NCI-H2107 treated with DMSO at 0.1 percent for 48 hours (cell line): ENCODE data around the gene BTBD17.

Experiments
- DNase-seq: peaks from one replicate; lab custom pipeline; 2025; ENCODE audit not compliant: unreplicated experiment; lab: John Stamatoyannopoulos, UW

Gene BTBD17

DNA sequence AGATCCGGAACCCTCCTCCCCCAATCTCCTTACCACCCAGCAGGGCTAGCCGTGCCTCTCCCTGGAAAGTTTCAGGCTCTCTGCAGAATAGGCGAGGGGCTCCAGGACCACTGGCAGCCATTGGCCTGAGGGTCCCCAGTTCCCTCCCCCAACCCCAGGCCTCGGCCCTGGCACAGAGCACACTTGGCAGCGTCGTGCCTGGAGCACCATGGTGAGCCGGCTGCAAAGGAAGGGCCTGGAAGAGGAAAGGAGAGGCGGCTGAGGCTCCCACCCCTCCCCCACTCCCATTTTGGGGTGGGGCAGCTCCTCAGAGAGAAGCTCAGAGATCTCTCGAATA, 369 bp upstream of the BTBD17 start:
- DNase-seq = peak; percentile 71

- DNase-seq = no peak
These were observed 804 bp downstream of the BTBD17 start for GRCh38 chr17:74360899-74361229.

DNA sequence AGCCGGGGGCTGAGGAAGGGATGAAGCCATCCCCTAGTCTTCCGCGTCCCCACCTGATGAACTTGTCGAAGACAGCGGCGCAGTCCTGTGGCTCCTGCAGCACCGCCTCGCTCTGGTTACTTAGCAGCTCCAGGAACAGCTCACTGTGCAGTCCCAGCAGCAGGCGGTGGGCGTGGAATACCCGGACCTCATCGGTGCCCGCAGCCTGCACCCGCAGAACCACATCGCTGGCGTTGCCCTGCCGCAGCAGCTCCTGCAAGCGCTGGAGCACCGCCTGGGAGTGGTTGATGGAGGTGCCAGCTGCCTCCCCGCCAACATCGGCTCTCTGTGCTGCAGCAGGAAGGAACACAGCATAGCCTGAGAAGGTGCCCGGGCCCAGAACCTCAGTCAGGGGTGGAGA, 1.8 kb downstream of the BTBD17 start:
- DNase-seq = no peak

DNA sequence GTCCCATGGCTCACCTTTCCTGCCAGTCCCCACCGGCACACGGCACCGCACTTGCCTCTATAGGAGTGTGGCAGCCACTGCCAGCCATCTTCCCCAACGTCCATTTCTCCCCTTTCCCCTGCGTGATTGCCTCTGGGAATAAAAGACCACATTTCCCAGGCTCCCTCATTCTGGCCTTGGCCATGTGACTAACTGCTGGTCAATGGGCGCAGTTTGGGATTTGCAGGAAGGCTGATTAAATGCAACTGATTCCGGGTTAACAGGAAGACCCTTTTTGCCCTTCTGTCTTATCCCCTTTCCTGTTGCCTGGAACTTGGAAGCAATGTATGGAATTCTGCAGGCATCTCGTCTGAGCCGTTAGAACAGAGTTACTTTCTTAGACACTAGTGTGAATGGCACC, 3.0 kb downstream of the BTBD17 start:
- no peak for DNase-seq

- DNase-seq = no peak
These were observed 4.2 kb downstream of the BTBD17 start for GRCh38 chr17:74357466-74357809.

DNA sequence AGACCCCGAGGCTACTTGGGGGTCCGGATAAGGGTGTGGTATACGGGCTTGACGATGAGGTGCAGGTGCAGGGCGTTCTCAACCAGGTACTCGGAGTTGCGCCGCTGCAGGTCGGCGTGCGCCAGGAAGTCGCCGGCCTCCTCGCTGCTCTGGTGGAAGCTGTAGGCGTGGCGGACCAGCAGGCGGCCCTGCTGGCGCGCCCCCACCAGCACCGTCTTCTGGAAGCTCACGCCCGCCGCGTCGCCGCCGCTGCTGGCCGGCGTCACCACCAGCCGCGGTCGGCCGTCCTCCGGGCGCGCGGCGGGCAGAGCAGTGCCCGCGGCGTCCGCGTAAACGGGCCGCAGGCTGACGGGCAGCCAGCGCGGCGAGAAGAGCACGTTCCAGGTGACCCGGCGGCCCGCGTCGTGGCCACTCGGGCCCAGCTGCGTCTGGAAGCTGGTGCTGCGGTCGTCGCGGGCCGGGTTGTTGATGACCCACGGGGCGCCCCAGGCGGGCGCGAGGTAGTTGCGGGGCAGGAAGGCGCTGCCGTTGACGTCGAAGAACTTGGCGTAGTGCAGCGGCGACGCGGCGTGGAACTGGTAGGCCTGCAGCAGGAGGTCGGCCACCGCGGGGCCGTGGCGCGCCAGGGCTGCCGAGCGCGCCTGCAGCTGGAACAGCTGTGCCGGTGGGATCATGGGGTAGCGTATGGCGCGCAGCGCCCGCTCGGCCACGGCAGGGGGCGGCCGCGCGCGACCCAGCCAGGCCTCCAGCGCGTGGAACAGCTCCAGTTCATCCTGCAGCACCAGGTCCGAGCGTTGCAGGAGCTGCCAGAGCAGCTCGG, 4.8 kb downstream of the BTBD17 start:
- DNase-seq = no peak

DNA sequence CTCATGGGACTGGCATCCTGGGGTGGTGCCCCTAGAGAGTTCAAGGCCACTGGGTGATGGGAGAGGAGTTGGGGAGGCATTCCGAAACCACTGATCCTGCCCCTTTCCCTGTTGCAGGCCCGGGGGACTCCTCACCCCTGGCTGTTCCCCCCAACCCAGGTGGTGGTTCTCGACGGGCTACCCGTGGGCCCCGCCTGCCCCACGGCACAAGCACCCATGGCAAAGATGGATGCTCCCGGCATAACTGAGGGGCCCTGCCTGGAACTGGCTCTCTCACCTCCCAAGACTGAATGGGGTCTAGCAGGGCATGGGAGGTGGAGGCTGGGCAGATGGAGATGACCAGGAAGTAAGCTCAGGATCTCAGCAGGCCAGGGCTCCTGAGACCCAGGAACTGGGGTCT, 6.6 kb downstream of the BTBD17 start:
- DNase-seq = no peak

DNA sequence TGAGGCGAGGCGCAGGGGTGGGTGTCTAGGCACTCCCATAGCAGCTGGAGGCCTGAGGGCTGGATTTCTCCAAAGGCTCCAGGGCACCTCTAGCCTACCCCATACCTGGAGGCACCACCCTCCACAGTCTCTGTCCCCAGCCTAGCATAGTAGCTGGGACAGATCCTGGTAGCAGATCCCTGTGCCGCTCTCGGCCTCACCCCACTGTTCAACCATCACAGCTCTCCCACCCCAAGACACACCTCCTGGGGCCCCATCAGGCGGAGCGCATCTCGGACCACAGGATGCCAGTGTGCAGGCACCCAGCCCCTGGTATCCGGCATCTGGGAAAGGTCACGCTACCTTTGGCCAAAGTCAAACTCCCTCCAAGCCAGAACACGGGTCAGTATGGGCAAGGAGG, 7.1 kb downstream of the BTBD17 start:
- no peak for DNase-seq

GRCh38 chr17:74354123-74354522, 7.5 kb downstream of the BTBD17 start:
- DNase-seq = no peak

DNA sequence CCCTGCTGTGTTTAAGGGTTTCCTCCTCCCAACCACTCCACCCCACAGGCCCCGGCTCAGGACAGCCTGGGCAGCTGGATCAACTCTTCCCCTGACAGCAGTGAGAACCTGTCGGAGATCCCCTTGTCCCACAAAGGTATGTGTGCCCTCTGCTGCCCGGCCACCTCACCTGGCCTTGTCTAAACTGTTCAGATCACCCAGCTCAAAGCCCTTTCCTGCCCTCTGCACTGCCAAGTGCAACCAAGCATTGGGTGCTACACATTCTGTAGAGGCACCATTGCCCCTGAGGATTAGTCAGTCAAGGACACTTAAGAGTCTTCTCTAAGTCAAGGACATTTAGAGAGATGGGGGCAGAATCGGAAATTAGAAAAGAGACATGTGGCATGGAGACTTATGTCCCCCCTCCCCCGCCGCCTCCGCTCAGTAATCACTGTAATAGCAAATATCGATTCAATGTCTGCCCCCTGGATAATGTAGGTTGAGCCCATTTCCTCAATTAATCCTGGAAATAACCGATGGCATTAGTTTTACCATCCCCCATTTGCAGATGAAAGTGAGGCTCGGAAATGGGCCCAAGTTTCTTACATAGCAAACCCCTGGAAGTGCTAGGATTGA, 8.1 kb downstream of the BTBD17 start:
- no peak for DNase-seq

DNA sequence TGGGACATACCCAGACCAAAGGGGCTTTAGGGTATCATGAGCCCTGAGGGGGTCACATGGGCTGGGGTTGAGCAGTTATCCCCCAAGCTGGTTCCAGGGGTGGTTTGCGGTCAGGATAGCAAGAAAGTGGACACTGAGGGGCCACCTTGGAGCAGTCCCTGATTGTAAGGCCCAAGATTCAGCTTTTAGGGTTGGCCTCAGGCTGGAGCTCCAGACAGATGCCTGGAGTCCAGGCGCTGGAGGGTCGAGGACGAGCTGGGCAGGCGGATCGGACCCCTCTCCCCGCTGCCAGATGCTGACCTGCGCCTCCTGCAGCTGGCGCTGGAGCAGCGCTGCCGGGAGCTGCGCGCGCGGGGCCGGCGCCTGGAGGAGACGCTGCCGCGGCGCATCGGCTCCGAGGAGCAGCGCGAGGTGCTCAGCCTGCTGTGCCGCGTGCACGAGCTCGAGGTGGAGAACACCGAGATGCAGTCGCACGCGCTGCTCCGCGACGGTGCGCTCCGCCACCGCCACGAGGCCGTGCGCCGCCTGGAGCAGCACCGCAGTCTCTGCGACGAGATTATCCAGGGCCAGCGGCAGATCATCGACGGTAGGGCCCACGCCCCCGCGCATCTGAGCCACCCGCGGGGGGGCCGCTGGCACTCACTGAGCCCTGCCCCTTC, 10.0 kb downstream of the BTBD17 start:
- DNase-seq = no peak

DNA sequence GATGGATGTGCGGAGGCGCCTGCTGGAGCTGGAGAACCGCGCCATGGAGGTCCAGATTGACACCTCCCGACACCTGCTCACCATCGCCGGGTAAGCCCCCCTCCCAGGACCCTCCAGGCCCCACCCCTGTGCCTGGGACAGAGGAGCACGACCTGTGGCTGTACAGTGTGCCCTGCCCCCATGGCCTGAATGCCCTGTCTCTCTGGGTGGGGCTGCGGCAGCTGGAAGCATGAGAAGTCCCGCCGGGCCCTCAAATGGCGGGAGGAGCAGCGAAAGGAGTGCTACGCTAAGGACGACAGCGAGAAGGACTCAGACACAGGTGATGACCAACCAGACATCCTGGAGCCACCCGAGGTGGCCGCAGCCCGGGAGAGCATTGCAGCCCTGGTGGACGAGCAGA, 11.2 kb downstream of the BTBD17 start:
- no peak for DNase-seq

GRCh38 chr17:74349120-74349519, 12.5 kb downstream of the BTBD17 start:
- no peak for DNase-seq

DNA sequence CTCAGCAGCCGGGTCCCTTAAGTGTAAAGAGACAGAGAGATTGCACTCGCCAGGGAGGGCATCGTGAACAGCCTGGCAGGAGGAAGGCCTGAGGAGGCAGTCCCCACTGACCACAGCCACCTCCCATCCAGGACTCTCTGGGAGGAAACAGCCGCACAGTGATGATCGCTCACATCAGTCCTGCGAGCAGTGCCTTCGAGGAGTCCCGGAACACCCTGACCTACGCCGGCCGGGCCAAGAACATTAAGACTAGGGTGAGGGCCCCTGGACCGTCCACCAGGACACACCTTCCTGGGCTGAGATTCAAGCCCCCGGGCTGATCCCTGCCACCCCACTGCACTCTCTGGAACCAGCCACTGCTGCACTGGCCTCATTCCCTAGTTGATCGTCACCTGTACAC, 14.0 kb downstream of the BTBD17 start:
- no peak for DNase-seq

DNA sequence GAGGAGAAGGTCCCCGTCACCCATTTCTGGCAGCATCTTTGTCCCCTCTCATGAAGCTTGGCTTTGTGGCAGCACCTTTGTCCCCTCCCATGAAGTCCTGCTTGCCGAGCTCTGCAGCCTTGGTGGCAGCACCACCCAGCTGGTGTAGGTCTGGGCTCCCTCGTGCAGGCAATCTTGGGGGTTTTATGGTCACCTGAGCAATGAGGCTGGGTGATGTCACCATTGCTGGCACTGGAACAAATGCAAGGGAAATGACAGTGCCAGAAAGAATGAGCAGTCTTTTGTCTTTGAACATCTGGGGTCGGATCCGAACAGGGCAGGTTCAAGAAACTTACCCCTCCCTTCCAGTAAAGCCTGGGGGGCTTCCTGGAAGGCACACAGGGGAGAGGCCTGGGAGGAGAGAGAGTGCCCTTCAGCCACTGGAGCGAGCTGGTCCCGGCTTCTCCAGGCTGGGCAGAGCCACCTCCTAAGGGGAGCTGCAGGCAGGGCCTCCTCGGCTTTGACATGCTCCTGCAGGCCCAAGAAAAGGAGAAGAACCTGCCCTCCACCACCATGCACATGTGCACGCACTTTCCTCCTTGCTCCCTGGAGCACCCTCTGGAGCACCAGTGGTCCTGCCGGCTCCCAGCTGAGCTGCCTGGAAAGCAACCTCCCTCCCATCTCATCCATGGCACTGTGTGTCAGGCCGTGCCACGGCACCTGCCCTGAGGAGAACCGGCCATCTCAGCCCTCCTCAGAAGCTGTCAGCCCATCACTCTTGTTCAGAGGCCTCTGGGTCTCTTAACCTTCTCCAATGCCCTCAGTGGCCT, 16.0 kb downstream of the BTBD17 start:
- DNase-seq = no peak

- no peak for DNase-seq
These were observed 17.0 kb downstream of the BTBD17 start for GRCh38 chr17:74344658-74345057.

- no peak for DNase-seq
These were observed 18.0 kb downstream of the BTBD17 start for GRCh38 chr17:74343526-74344284.

- no peak for DNase-seq
These were observed 18.5 kb downstream of the BTBD17 start for GRCh38 chr17:74343121-74343520.

DNA sequence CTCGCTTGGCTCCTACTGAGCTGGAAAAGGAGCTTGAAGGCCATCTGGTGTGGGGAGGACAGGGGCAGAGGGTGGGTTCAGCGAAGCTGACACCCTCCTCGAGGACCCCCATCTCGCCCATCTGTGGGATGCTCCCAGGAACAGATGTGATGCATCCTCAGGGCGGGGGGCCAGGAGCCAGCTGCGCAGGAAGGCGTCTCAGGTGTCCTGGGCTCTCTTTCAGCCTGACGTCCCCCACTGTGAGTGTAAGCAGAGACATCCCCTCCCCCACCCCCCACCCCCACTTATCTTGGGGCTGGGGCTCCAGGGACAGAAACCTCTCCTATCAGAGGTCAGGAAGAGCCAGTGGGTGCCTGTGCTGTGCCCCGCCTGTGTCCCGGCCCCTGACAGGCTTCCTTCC, 19.4 kb downstream of the BTBD17 start:
- no peak for DNase-seq

DNA sequence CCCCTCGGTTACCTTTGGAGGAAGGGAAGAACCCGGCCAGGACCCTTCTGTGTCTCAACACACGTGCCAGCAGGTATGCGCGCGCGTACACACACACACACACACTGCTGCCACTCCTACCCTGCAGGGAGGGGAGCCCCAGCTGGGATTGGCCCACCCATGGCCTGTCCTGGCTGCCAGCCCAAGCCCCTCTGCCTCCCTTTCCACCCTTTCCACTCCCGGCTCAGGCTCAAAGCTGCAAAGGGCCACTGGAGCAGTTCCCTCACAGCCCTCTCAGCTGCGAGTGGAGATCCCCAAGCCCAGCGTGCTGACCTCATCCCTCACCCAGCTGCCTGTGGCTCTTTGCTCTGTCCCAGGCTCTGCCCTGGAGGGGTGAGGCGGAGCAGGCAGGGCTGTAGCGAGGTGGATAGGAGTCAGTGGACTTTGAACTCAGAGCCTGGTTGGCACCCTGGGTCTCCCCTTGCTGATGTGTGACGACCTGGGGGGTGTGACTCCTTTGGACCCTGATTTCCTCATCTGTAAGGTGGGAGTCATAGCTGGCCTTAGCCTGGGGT, 21.1 kb downstream of the BTBD17 start:
- DNase-seq = no peak
